ENCODE results near the gene SHANK2.
A peak's percentile ranks its signal among the peaks of the same experiment; 100 is the strongest.

SHANK2 gene

GRCh38 chr11:71213696-71214552, 38.5 kb downstream of the SHANK2 start:
- peaks cover 0 to 13% of the 10 kb centered on the region in 2 donors for H3K4me1 ChIP-seq (ENCODE audit: control insufficient read depth in 1 of 2, insufficient read depth in 2 of 2, low read length in 2 of 2)
- no peak overlapping the region for H3K4me3 ChIP-seq (ENCODE audit: low read depth in 1 of 2, low read length in 2 of 2)
- H3K9me3 ChIP-seq (ENCODE audit: control insufficient read depth in 1 of 2, low read length in 2 of 2), result no peaks in the 10 kb centered on the region
- no peaks in the 10 kb centered on the region for H3K36me3 ChIP-seq (ENCODE audit: control insufficient read depth in 1 of 2, insufficient read depth in 2 of 2, low read length in 2 of 2)
- no peaks in the 10 kb centered on the region for H3K27me3 ChIP-seq (ENCODE audit: low read depth, low read length)
- H3K27ac ChIP-seq (ENCODE audit: low read length), result no peak overlapping the region

GRCh38 chr11:71212871-71213559, 39.4 kb downstream of the SHANK2 start:
- no peaks in the 10 kb centered on the region for H3K27me3 ChIP-seq (ENCODE audit: low read depth, low read length)
- no peaks in the 10 kb centered on the region for H3K9me3 ChIP-seq (ENCODE audit: control insufficient read depth in 1 of 2, low read length in 2 of 2)
- H3K4me3 ChIP-seq (ENCODE audit: low read depth in 1 of 2, low read length in 2 of 2), result no peak overlapping the region
- H3K4me1 ChIP-seq (ENCODE audit: control insufficient read depth in 1 of 2, insufficient read depth in 2 of 2, low read length in 2 of 2), result peaks cover 0 to 13% of the 10 kb centered on the region in 2 donors
- no peaks in the 10 kb centered on the region for H3K36me3 ChIP-seq (ENCODE audit: control insufficient read depth in 1 of 2, insufficient read depth in 2 of 2, low read length in 2 of 2)
- H3K27ac ChIP-seq (ENCODE audit: low read length), result no peak overlapping the region

GRCh38 chr11:71211631-71212030, 40.7 kb downstream of the SHANK2 start:
- no peak overlapping the region for H3K4me3 ChIP-seq (ENCODE audit: low read depth in 1 of 2, low read length in 2 of 2)
- no peak overlapping the region for H3K27ac ChIP-seq (ENCODE audit: low read length)
- no peaks in the 10 kb centered on the region for H3K9me3 ChIP-seq (ENCODE audit: control insufficient read depth in 1 of 2, low read length in 2 of 2)
- H3K27me3 ChIP-seq (ENCODE audit: low read depth, low read length), result no peaks in the 10 kb centered on the region
- H3K4me1 ChIP-seq (ENCODE audit: control insufficient read depth in 1 of 2, insufficient read depth in 2 of 2, low read length in 2 of 2), result peaks cover 0 to 15% of the 10 kb centered on the region in 2 donors
- H3K36me3 ChIP-seq (ENCODE audit: control insufficient read depth in 1 of 2, insufficient read depth in 2 of 2, low read length in 2 of 2), result no peaks in the 10 kb centered on the region

- Histone ChIP-seq H3K27me3 (ENCODE audit: low read depth, low read length) (no peaks in the 10 kb centered on the region), H3K4me1 (ENCODE audit: control insufficient read depth in 1 of 2, insufficient read depth in 2 of 2, low read length in 2 of 2) (peaks cover 0 to 22% of the 10 kb centered on the region in 2 donors), H3K27ac (ENCODE audit: low read length) (no peak overlapping the region), H3K36me3 (ENCODE audit: control insufficient read depth in 1 of 2, insufficient read depth in 2 of 2, low read length in 2 of 2) (no peaks in the 10 kb centered on the region), H3K4me3 (ENCODE audit: low read depth in 1 of 2, low read length in 2 of 2) (no peak overlapping the region), H3K9me3 (ENCODE audit: control insufficient read depth in 1 of 2, low read length in 2 of 2) (no peaks in the 10 kb centered on the region)
Measured at GRCh38 chr11:71210861-71211260, 41.5 kb downstream of the SHANK2 start.

- Histone ChIP-seq H3K4me1 (ENCODE audit: control insufficient read depth in 1 of 2, insufficient read depth in 2 of 2, low read length in 2 of 2) (peaks cover 0 to 25% of the 10 kb centered on the region in 2 donors), H3K27me3 (ENCODE audit: low read depth, low read length) (no peaks in the 10 kb centered on the region), H3K27ac (ENCODE audit: low read length) (no peak overlapping the region), H3K9me3 (ENCODE audit: control insufficient read depth in 1 of 2, low read length in 2 of 2) (no peaks in the 10 kb centered on the region), H3K4me3 (ENCODE audit: low read depth in 1 of 2, low read length in 2 of 2) (no peak overlapping the region), H3K36me3 (ENCODE audit: control insufficient read depth in 1 of 2, insufficient read depth in 2 of 2, low read length in 2 of 2) (no peaks in the 10 kb centered on the region)
Measured at GRCh38 chr11:71209656-71210055, 42.7 kb downstream of the SHANK2 start.

GRCh38 chr11:71209181-71209580, 43.2 kb downstream of the SHANK2 start:
- Histone ChIP-seq H3K27ac (ENCODE audit: low read length) (no peak overlapping the region), H3K27me3 (ENCODE audit: low read depth, low read length) (no peaks in the 10 kb centered on the region), H3K4me1 (ENCODE audit: control insufficient read depth in 1 of 2, insufficient read depth in 2 of 2, low read length in 2 of 2) (peaks cover 0 to 25% of the 10 kb centered on the region in 2 donors), H3K36me3 (ENCODE audit: control insufficient read depth in 1 of 2, insufficient read depth in 2 of 2, low read length in 2 of 2) (no peaks in the 10 kb centered on the region), H3K4me3 (ENCODE audit: low read depth in 1 of 2, low read length in 2 of 2) (no peak overlapping the region), H3K9me3 (ENCODE audit: control insufficient read depth in 1 of 2, low read length in 2 of 2) (no peaks in the 10 kb centered on the region)

- H3K27ac ChIP-seq (ENCODE audit: low read length), result no peak overlapping the region
- H3K4me3 ChIP-seq (ENCODE audit: low read depth in 1 of 2, low read length in 2 of 2), result no peak overlapping the region
- H3K27me3 ChIP-seq (ENCODE audit: low read depth, low read length), result no peaks in the 10 kb centered on the region
- peaks cover 0 to 16% of the 10 kb centered on the region in 2 donors for H3K4me1 ChIP-seq (ENCODE audit: control insufficient read depth in 1 of 2, insufficient read depth in 2 of 2, low read length in 2 of 2)
- no peaks in the 10 kb centered on the region for H3K9me3 ChIP-seq (ENCODE audit: control insufficient read depth in 1 of 2, low read length in 2 of 2)
- H3K36me3 ChIP-seq (ENCODE audit: control insufficient read depth in 1 of 2, insufficient read depth in 2 of 2, low read length in 2 of 2), result no peaks in the 10 kb centered on the region
Measured at GRCh38 chr11:71208011-71208774, 44.2 kb downstream of the SHANK2 start.

- Histone ChIP-seq H3K4me1 (ENCODE audit: control insufficient read depth in 1 of 2, insufficient read depth in 2 of 2, low read length in 2 of 2) (peaks cover 0 to 12% of the 10 kb centered on the region in 2 donors), H3K36me3 (ENCODE audit: control insufficient read depth in 1 of 2, insufficient read depth in 2 of 2, low read length in 2 of 2) (no peaks in the 10 kb centered on the region), H3K27ac (ENCODE audit: low read length) (no peak overlapping the region), H3K4me3 (ENCODE audit: low read depth in 1 of 2, low read length in 2 of 2) (no peak overlapping the region), H3K9me3 (ENCODE audit: control insufficient read depth in 1 of 2, low read length in 2 of 2) (no peaks in the 10 kb centered on the region), H3K27me3 (ENCODE audit: low read depth, low read length) (no peaks in the 10 kb centered on the region)
Measured at GRCh38 chr11:71207563-71207962, 44.8 kb downstream of the SHANK2 start.

GRCh38 chr11:71206186-71206585, 46.2 kb downstream of the SHANK2 start:
- H3K4me1 ChIP-seq (ENCODE audit: control insufficient read depth in 1 of 2, insufficient read depth in 2 of 2, low read length in 2 of 2), result peaks cover 0 to 12% of the 10 kb centered on the region in 2 donors
- H3K27me3 ChIP-seq (ENCODE audit: low read depth, low read length), result no peaks in the 10 kb centered on the region
- H3K9me3 ChIP-seq (ENCODE audit: control insufficient read depth in 1 of 2, low read length in 2 of 2), result no peaks in the 10 kb centered on the region
- no peak overlapping the region for H3K27ac ChIP-seq (ENCODE audit: low read length)
- no peaks in the 10 kb centered on the region for H3K36me3 ChIP-seq (ENCODE audit: control insufficient read depth in 1 of 2, insufficient read depth in 2 of 2, low read length in 2 of 2)
- peak overlapping the region; percentile 0 to 45 for H3K4me3 ChIP-seq (ENCODE audit: low read depth in 1 of 2, low read length in 2 of 2)

GRCh38 chr11:71204748-71205664, 47.4 kb downstream of the SHANK2 start:
- no peaks in the 10 kb centered on the region for H3K36me3 ChIP-seq (ENCODE audit: control insufficient read depth in 1 of 2, insufficient read depth in 2 of 2, low read length in 2 of 2)

More at GRCh38 chr11:71204748-71205664, 47.4 kb downstream of the SHANK2 start:
- Histone ChIP-seq H3K27me3 (ENCODE audit: low read depth, low read length) (no peaks in the 10 kb centered on the region), H3K4me1 (ENCODE audit: control insufficient read depth in 1 of 2, insufficient read depth in 2 of 2, low read length in 2 of 2) (peaks cover 0 to 12% of the 10 kb centered on the region in 2 donors), H3K9me3 (ENCODE audit: control insufficient read depth in 1 of 2, low read length in 2 of 2) (no peaks in the 10 kb centered on the region), H3K4me3 (ENCODE audit: low read depth in 1 of 2, low read length in 2 of 2) (no peak overlapping the region), H3K27ac (ENCODE audit: low read length) (no peak overlapping the region)
